GM18517 (cell line): ENCODE measurements around the gene KLHL36.

Source experiments
- ATAC-seq: cut with Tn5 transposase; IDR thresholded peaks from one replicate; pipeline ENCODE4 v1.9.1; 2021; ENCODE audit warnings: mild to moderate bottlenecking, moderate library complexity; ENCODE audit not compliant: unreplicated experiment

KLHL36 gene

GRCh38 chr16:84641643-84642358, 6.5 kb upstream of the KLHL36 start:
- no peak for ATAC-seq

- ATAC-seq, result no peak
Observed at GRCh38 chr16:84643180-84643583, 5.1 kb upstream of the KLHL36 start.

GRCh38 chr16:84643674-84644073, 4.6 kb upstream of the KLHL36 start:
- no peak for ATAC-seq

GRCh38 chr16:84648595-84649510, 542 bp downstream of the KLHL36 start:
- peak; percentile 54 for ATAC-seq

- no peak for ATAC-seq
Observed at GRCh38 chr16:84649511-84649861, 1.2 kb downstream of the KLHL36 start.

GRCh38 chr16:84650062-84650991, 2.0 kb downstream of the KLHL36 start:
- ATAC-seq, result no peak

- ATAC-seq, result no peak
Observed at GRCh38 chr16:84652566-84652965, 4.3 kb downstream of the KLHL36 start.

GRCh38 chr16:84654238-84654637, 5.9 kb downstream of the KLHL36 start:
- no peak for ATAC-seq

GRCh38 chr16:84654998-84655397, 6.7 kb downstream of the KLHL36 start:
- ATAC-seq, result no peak

GRCh38 chr16:84656649-84657048, 8.3 kb downstream of the KLHL36 start:
- ATAC-seq, result no peak

- no peak for ATAC-seq
Observed at GRCh38 chr16:84657229-84657837, 9.0 kb downstream of the KLHL36 start.

GRCh38 chr16:84658690-84659089, 10.4 kb downstream of the KLHL36 start:
- no peak for ATAC-seq

- no peak for ATAC-seq
Observed at GRCh38 chr16:84659656-84660300, 11.5 kb downstream of the KLHL36 start.

GRCh38 chr16:84660973-84661372, 12.7 kb downstream of the KLHL36 start:
- ATAC-seq, result no peak

- no peak for ATAC-seq
Observed at GRCh38 chr16:84661418-84662060, 13.2 kb downstream of the KLHL36 start.

GRCh38 chr16:84662471-84662870, 14.2 kb downstream of the KLHL36 start:
- no peak for ATAC-seq

- peak; percentile 86 for ATAC-seq
Observed at GRCh38 chr16:84663433-84664101, 15.3 kb downstream of the KLHL36 start.

- ATAC-seq, result no peak
Observed at GRCh38 chr16:84665359-84665758, 17.0 kb downstream of the KLHL36 start.

GRCh38 chr16:84665843-84666242, 17.5 kb downstream of the KLHL36 start:
- ATAC-seq, result no peak
